ENCODE results near the gene PRKN.
"Not testable (repeated sequence)": the region's sequence is repeated elsewhere in the genome, so short reads cannot be mapped to it uniquely, and the experiment has no call there.

DNA sequence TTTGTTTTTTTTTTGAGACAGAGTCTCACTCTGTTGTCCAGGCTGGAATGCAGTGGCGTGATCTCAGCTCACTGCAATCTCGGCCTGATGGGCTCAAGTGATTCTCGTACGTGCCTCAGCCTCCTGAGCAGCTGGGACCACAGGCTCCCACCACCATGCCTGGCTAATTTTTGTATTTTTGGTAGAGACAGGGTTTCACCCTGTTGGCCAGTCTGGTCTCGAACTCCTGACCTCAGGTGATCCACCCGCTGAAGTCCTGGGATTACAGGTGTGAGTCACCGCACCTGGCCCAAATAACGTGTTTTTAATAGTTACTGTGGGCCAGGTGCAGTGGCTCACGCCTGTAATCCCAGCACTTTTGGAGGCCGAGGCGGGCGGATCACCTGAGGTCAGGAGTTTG lies 876.1 kb downstream of the PRKN start:
- TF ChIP-seq CTCF (conservative IDR thresholded peaks at IDR 0.05); ZFX (IDR thresholded peaks at IDR 0.05): not testable (repeated sequence)

All from C4-2B (cell line).